Vagina (tissue), 2 donors: Measurements from ENCODE around the gene PKD1L1.

ENCODE experiments used
- CTCF ChIP-seq, 3 experiments: fragments of 450-650 bp in 2 of 3; fragments of 200-600 bp in 1 of 3; sonication (generic) in 1 of 3; IDR thresholded peaks; one replicate each; pipeline ENCODE4 v1.5.1; 2017 to 2019; ENCODE audit warnings: antibody characterized with exemption in 3 of 3, mild to moderate bottlenecking in 2 of 3, moderate library complexity in 2 of 3
- POLR2A ChIP-seq, 2 donors: fragments of 450-650 bp; IDR thresholded peaks; one replicate each; pipeline ENCODE4 v1.6.1; 2017; ENCODE audit warnings: antibody characterized with exemption in 2 of 2, mild to moderate bottlenecking in 2 of 2, moderate library complexity in 2 of 2
- POLR2AphosphoS5 ChIP-seq, 2 donors: sonication (generic); formaldehyde crosslinking; IDR thresholded peaks; one replicate each; pipeline ENCODE4 v1.9.0; 2017; ENCODE audit warnings: antibody characterized with exemption in 2 of 2, mild to moderate bottlenecking in 2 of 2, low read depth in 1 of 2; ENCODE audit not compliant: insufficient read depth in 1 of 2

GRCh38 chr7:47933215-47933614 lies 15.1 kb downstream of the PKD1L1 start:
- TF ChIP-seq CTCF (IDR thresholded peaks at IDR 0.05) (no peak), POLR2AphosphoS5 (IDR thresholded peaks at IDR 0.05; ENCODE audit: insufficient read depth in 1 of 2, low read depth in 1 of 2) (no peak), POLR2A (IDR thresholded peaks at IDR 0.05) (no peak)
